ENCODE measurements around the gene MYO19. TPM values are rescaled to one million over a fixed set of nuclear protein-coding genes. Genes with fewer than 3 reads are reported as not detected.
"Not testable (repeated sequence)": the region's sequence is repeated elsewhere in the genome, so short reads cannot be mapped to it uniquely, and the experiment has no call there.

The MYO19 gene
- total RNA-seq, 1 experiment from 2014 or later = 44.7 TPM

GRCh38 chr17:36506249-36506826 is 28.3 kb downstream of the MYO19 start:
- DNase-seq (ENCODE audit: low read depth, low spot score) = no peak
- in situ Hi-C loops (cut with HindIII; ENCODE audit: low pct_unique_long_range_greater_than_20kb, low sequenced_read_pairs) = no loop called here

- DNase-seq (ENCODE audit: low read depth, low spot score) = no peak
- in situ Hi-C loops (cut with HindIII; ENCODE audit: low pct_unique_long_range_greater_than_20kb, low sequenced_read_pairs) = no loop called here
Observed at GRCh38 chr17:36505171-36505570, 29.5 kb downstream of the MYO19 start.

DNA sequence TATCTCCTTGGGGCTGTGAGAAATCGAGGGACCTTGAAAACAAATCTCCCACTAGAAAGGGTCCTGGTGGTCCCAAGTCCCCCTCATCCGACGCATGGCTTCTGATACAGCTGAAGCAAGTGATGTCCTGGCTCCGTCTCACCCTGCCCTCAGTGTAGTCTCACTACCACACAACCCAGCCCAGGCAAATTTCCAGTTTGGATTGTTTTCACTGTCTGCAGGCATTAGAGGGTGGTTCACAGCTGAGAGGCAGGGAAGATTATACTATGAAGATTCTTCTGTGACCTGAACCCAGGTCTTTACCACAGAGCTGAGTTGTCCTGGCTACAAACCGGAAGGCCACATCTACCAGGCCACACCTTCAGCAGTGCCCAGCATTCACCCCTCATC is 30.5 kb downstream of the MYO19 start:
- in situ Hi-C loops (cut with HindIII; ENCODE audit: low pct_unique_long_range_greater_than_20kb, low sequenced_read_pairs) = no loop called here
- no peak for DNase-seq (ENCODE audit: low read depth, low spot score)

DNA sequence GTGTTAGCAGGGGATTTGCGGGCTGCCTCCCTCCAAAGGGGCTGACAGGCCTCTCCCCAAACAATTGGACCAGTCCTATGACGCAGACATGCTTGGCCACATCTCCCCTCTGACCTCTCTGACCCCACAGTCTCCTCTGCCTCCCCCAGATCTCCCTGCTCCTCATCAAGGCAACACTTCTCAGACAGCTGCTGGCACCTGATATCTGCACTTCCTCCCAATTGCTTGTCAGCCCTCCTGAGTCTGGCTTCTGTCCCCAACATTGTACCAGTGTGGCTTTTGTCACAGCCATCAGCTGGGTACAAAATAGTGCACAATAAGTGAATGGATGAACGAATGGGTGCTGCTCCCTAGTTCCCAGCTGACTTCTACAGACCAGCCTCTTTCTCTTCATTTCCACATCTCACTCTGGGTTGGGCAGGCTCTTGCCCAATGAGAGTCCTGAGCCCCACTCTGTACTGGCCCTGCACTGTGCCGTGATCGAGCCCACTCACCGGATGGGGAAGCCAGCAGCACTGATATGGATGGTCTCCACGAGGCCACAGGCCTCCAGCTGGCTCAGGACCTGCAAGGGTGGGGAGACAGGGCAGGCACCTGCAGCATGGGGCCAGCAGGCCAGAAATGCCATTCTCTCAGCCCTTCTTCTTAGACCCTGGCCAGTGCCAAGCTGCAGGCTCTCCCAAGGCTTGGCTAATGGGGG is 31.1 kb downstream of the MYO19 start:
- DNase-seq (ENCODE audit: low read depth, low spot score) = no peak
- in situ Hi-C loops (cut with HindIII; ENCODE audit: low pct_unique_long_range_greater_than_20kb, low sequenced_read_pairs) = no loop called here

GRCh38 chr17:36501963-36502362 is 32.7 kb downstream of the MYO19 start:
- no peak for DNase-seq (ENCODE audit: low read depth, low spot score)
- in situ Hi-C loops (cut with HindIII; ENCODE audit: low pct_unique_long_range_greater_than_20kb, low sequenced_read_pairs) = no loop called here

DNA sequence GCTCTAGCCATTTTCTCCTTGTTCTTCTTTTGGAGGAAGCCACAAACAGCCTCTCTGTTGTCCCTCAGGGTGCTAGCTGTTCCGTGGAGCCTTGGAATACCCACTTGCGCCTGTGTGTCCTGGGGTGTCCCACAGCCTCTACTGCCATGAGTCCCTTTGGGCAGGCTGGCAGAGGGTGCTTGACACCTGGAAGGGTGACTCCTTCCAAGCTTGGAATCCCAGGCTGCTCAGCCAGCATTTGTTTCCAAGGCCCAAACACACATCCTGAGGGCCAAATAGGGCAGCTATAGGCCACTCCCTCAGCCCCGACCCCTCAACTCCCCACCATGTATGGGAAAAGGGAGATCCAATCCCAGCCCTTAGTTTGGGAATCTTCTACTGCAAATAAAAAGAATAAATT is 33.3 kb downstream of the MYO19 start:
- in situ Hi-C loops (cut with HindIII; ENCODE audit: low pct_unique_long_range_greater_than_20kb, low sequenced_read_pairs) = no loop called here
- DNase-seq (ENCODE audit: low read depth, low spot score) = no peak

DNA sequence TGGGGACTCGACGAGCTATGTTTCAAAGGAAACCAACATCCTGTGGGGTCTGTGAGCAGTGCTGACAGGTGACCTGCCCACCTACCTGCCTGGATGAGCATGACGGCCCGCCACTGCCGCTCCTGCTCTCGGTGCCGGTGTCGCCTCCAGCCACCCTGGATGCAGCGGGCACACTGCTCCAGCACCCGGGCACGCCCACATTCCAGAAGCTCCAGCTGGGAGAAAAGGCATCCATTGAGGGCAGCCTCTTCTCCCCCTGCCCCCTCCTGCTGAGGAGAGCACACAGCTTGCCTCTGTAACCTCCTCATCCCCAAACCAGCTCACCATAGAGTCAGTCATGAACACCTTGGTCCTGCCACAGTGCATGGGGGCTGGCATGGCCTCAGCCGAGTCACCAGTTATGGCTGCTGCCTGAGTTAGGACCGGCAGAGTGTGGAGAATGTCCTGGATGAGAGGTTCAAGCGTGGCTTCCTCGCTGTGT is 33.9 kb downstream of the MYO19 start:
- in situ Hi-C loops (cut with HindIII; ENCODE audit: low pct_unique_long_range_greater_than_20kb, low sequenced_read_pairs) = no loop called here
- DNase-seq (ENCODE audit: low read depth, low spot score) = no peak

GRCh38 chr17:36498560-36499300 is 35.9 kb downstream of the MYO19 start:
- in situ Hi-C loops (cut with HindIII; ENCODE audit: low pct_unique_long_range_greater_than_20kb, low sequenced_read_pairs) = no loop called here
- no peak for DNase-seq (ENCODE audit: low read depth, low spot score)

- no peak for DNase-seq (ENCODE audit: low read depth, low spot score)
- in situ Hi-C loops (cut with HindIII; ENCODE audit: low pct_unique_long_range_greater_than_20kb, low sequenced_read_pairs) = no loop called here
Observed at GRCh38 chr17:36498155-36498554, 36.5 kb downstream of the MYO19 start.

DNA sequence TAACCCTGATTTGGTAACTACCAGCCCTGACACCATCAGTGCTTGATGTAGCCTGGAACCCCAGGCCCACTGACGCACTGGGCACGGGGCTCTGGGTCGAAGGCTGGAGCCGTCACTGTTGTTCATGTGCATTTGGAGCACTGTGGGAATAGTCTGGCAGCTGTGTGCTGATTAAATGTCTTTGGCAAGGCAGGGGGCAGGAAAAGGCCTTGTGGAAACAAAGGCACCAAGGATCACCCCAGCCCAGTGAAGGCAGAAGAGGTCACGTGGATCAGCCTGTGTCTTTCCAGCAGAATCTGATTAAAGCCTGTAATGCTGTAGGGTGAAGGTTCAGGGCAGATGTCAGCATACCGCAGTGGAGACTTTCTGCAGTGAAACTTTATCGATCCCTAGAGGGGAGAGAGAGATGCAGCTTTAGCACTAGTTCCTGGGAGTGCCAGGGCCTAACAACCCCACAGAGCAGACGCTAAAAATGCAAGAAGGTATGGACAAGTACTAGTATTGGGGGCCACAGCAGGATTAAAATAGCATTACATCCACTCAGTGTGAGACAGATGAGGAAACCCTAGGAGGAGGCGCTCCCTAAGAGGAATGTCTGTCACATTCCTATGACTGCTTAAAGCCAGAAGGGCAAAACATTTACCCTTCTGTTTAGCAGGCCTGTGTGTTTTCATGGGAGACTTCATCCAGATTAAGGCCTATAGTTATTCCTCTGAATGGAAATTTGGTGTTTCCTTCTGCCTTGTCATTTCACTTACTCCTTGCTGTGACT is 38.5 kb downstream of the MYO19 start:
- DNase-seq (ENCODE audit: low read depth, low spot score) = no peak
- in situ Hi-C loops (cut with HindIII; ENCODE audit: low pct_unique_long_range_greater_than_20kb, low sequenced_read_pairs) = no loop called here

DNA sequence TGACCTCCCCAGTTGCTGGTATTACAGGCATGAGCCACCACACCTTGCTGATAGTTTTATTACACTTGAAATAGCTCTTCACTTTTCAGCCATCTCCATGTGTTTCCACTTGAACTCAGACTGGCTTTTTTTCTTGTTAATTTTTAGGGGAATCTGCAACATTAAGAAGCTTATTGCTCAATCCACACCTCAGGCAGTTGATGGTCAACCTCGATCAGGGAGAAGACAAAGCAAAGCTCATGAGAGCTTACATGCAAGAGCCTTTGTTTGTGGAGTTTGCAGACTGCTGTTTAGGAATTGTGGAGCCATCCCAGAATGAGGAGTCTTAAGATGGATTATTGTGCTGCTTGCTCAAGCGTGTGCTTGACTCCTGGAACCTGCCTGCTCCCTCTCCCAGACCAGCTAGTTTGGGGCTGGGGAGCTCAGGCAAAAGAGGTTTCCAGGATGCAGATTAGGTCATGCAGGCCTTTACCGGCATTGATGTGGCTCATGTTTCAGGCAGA is 39.5 kb downstream of the MYO19 start:
- in situ Hi-C loops (cut with HindIII; ENCODE audit: low pct_unique_long_range_greater_than_20kb, low sequenced_read_pairs) = no loop called here

DNA sequence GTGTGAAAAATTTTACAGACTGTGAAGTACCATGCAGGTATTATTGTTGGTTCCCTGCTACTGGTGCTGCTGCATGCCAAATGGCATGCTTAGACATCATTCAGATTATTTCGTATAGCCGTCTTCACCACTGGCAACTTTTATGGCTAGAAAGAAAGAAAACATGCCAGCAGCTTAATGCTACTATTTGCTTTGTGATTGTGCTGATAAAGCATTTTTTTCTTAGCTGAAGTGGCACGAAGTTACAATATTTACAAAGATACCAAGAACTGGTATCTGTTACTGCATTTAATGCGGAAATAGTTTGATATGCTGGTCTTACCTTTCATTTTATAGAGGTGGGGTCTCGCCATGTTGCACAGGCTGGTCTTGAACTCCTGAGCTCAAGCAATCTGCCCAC is 40.0 kb downstream of the MYO19 start:
- in situ Hi-C loops (cut with HindIII; ENCODE audit: low pct_unique_long_range_greater_than_20kb, low sequenced_read_pairs) = no loop called here
- no peak for DNase-seq (ENCODE audit: low read depth, low spot score)

More for the DNA sequence above, 39.5 kb downstream of the MYO19 start:
- no peak for DNase-seq (ENCODE audit: low read depth, low spot score)

DNA sequence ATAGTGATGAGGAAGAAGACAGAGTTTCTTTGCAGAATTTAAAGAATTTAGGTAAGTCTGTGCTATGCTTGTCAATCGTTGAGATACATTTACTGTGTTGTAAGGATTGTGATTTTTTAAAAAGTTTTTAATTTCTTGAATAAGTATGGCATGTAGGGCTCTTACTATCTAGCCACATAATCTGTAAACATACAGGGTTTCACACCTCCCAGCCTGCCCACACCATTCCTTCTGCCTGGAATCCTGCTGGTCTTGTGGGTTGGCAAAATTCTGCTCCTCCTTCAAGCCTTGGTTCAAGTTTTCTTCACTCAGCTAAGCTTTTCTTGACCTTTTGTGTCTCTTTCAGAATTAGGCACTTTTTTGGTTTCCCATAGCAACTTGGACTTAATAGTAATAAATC is 40.7 kb downstream of the MYO19 start:
- in situ Hi-C loops (cut with HindIII; ENCODE audit: low pct_unique_long_range_greater_than_20kb, low sequenced_read_pairs) = no loop called here
- no peak for DNase-seq (ENCODE audit: low read depth, low spot score)

GRCh38 chr17:36486204-36487194 is 48.2 kb downstream of the MYO19 start, which contains the start of gene ZNHIT3:
Gene ZNHIT3, plus strand, starts transcription at chr17:36486681. Its CDS starts 19 bp downstream, at chr17:36486700.
- in situ Hi-C loops (cut with HindIII; ENCODE audit: low pct_unique_long_range_greater_than_20kb, low sequenced_read_pairs) = no loop called here

DNA sequence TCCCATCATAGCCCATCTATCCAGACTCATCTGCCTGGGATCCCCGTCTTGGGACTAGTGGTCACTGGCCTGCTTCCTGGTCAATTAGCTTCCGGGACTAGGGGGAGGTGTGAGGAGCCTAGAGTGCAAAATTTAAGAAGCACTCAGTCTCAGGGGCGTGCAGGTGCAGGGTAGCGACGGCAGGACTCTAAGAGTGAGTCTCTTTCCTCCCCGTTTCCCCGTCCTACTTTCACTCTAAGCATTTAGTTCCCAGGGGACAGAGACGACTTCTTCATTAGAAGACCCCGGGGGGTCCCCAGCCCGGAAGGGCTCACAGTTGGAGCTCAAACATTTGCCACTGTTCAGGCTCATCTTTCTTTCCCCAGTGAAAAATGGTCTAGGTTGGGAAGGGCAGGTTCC is 48.9 kb downstream of the MYO19 start:
- in situ Hi-C loops (cut with HindIII; ENCODE audit: low pct_unique_long_range_greater_than_20kb, low sequenced_read_pairs) = no loop called here
- no peak for DNase-seq (ENCODE audit: low read depth, low spot score)

More at GRCh38 chr17:36486204-36487194, 48.2 kb downstream of the MYO19 start, which contains the start of gene ZNHIT3:
- DNase-seq (ENCODE audit: low read depth, low spot score) = peak; percentile 94

- DNase-seq (ENCODE audit: low read depth, low spot score) = no peak
- in situ Hi-C loops (cut with HindIII; ENCODE audit: low pct_unique_long_range_greater_than_20kb, low sequenced_read_pairs) = no loop called here
Observed at GRCh38 chr17:36485027-36485426, 49.6 kb downstream of the MYO19 start.

DNA sequence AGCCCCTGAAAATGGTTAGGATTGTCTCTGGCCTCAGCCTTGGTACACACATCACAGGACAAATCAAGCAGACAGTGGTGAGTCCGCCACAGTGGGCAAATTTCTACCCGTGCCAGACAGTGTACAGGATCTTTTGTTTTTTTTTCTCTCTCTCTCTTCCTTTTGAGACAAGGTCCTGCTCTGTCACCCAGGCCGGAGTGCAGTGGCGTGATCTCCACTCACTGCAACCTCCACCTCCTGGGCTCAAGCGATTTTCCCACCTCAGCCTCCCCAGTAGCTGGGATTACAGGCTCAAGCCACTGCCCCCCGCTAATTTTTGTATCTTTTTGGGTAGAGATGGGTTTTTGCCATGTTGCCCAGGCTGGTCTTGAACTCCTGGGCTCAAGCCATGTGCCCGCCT is 50.6 kb downstream of the MYO19 start:
- in situ Hi-C loops (cut with HindIII; ENCODE audit: low pct_unique_long_range_greater_than_20kb, low sequenced_read_pairs); DNase-seq (ENCODE audit: low read depth, low spot score): not testable (repeated sequence)
